ENCODE data around the gene AGPAT1. TPM values are rescaled to one million over a fixed set of nuclear protein-coding genes. Genes with fewer than 3 reads are reported as not detected.

Gene AGPAT1
- total RNA-seq, 2 experiments from 2014 or later = 13.2 to 13.3 TPM

DNA sequence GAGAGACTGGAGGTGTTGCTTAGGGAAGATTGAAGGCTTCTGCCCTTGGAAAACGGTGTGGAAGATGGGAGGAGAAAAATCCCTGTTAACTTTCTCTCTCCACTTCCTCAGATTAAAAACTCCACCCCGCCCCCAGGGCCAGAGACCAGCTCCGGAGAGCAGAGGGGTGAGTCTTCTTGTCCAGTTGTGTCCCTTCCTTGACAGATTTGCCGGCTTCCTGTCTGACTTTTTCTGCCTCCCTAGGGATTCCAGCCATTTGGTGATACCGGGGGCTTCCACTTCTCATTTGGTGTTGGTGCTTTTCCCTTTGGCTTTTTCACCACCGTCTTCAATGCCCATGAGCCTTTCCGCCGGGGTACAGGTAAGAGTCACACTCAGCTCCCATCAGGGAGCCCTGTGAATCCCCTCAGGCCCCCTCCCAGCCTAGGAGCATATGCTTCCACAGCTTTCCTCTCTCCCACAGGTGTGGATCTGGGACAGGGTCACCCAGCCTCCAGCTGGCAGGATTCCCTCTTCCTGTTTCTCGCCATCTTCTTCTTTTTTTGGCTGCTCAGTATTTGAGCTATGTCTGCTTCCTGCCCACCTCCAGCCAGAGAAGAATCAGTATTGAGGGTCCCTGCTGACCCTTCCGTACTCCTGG lies 4.0 kb upstream of the AGPAT1 start:
- Histone ChIP-seq H3K27ac (ENCODE audit: low read depth in 1 of 2, low read length in 2 of 2) (no peak overlapping the region), H3K36me3 (ENCODE audit: insufficient read depth, low read length) (peaks cover 44% of the 10 kb centered on the region), H3K4me3 (ENCODE audit: low read length) (no peak overlapping the region), H3K27me3 (ENCODE audit: control insufficient read depth in 1 of 2, insufficient read depth in 2 of 2, low read length in 2 of 2) (no peaks in the 10 kb centered on the region), H3K9me3 (ENCODE audit: control insufficient read depth in 1 of 2, insufficient read depth in 1 of 2, low read length in 2 of 2) (no peaks in the 10 kb centered on the region), H3K4me1 (ENCODE audit: insufficient read depth, low read length) (peaks cover 65% of the 10 kb centered on the region)
- H3K27ac Mint-ChIP-seq = peak overlapping the region; percentile 85
- intact Hi-C loops (cut with DNase I, micrococcal nuclease) = loop anchor here (5.0 to 10.0 kb wide), 2 partner anchors 205 to 223 kb away; partner anchors contain the start of genes DXO (in 1 of the 2), NELFE (in 1 of the 2) and SKIC2 (in 1 of the 2)
- H3K9me3 Mint-ChIP-seq = no peaks in the 10 kb centered on the region
- TF ChIP-seq, protein P1, sequence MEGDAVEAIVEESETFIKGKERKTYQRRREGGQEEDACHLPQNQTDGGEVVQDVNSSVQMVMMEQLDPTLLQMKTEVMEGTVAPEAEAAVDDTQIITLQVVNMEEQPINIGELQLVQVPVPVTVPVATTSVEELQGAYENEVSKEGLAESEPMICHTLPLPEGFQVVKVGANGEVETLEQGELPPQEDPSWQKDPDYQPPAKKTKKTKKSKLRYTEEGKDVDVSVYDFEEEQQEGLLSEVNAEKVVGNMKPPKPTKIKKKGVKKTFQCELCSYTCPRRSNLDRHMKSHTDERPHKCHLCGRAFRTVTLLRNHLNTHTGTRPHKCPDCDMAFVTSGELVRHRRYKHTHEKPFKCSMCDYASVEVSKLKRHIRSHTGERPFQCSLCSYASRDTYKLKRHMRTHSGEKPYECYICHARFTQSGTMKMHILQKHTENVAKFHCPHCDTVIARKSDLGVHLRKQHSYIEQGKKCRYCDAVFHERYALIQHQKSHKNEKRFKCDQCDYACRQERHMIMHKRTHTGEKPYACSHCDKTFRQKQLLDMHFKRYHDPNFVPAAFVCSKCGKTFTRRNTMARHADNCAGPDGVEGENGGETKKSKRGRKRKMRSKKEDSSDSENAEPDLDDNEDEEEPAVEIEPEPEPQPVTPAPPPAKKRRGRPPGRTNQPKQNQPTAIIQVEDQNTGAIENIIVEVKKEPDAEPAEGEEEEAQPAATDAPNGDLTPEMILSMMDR (IDR thresholded peaks at IDR 0.05) = no peak
- H3K4me3 Mint-ChIP-seq = peak overlapping the region; percentile 53
- ChIA-PET POLR2A (interaction anchor here (8.1 kb wide), 1 partner anchor 13 kb away, joined by 242 read pairs; the partner anchor contains the start of genes GPSM3 and PBX2), CTCF (interaction anchor here (1.2 kb wide), 1 partner anchor 16 kb away, joined by 5 read pairs; no protein-coding TSS in a partner anchor)
- peaks cover 48% of the 10 kb centered on the region for H3K4me1 Mint-ChIP-seq (ENCODE audit: low read depth)
- peaks cover 60% of the 10 kb centered on the region for H3K36me3 Mint-ChIP-seq (ENCODE audit: low read depth)
- ATAC-seq (ENCODE audit: poor library complexity) (no peak), DNase-seq (no peak)
- no peaks in the 10 kb centered on the region for H3K27me3 Mint-ChIP-seq

DNA sequence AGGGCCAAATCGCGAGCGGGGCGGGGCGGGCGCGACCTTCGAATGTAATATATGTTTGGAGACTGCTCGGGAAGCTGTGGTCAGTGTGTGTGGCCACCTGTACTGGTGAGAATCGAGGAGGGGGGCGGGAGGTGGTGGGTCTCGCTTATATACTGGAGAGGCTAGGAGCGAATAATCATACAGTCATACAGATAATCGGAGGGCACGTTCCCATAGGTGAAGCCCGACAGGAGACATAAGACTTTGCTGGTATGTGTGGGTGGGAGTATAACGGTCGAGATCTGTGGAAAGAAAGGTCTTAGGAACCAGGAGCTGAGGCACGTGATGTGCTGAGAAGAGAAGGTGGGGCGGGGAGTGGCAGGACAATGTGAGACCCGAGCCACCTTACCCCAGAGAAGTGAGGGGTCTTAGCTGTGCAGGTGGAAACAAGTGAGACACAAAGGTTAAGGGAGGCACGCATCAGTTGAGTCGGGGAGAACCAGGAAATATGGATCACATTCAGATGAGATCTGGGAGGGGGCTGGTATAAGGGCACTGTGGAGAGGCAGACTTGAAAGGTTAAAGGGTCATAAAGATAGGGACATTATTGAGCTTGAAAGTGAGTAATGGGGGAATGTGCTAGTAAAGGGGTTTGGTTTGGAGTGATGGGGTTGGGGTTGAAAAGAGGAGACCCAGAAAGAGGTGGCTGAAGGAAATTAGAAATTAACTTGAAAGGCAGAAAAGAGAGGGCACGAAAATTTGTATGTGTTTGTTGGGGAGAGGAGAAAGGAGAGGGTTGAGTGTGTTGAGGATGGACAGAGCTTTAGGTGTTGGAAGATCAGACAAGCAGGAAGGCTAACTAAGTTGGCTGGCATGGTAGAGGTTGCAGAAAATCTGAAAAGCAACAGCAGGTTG lies 2.9 kb upstream of the AGPAT1 start:
- H3K27me3 Mint-ChIP-seq = no peaks in the 10 kb centered on the region
- H3K27me3 ChIP-seq (ENCODE audit: control insufficient read depth in 1 of 2, insufficient read depth in 2 of 2, low read length in 2 of 2) = no peaks in the 10 kb centered on the region
- peak overlapping the region; percentile 91 for H3K4me3 ChIP-seq (ENCODE audit: low read length)
- ChIA-PET CTCF (interaction anchor here (1.2 to 2.8 kb wide), 2 partner anchors 17 kb away, joined by 5 to 14 read pairs; no protein-coding TSS in a partner anchor), POLR2A (interaction anchor here (1.3 to 8.1 kb wide), 2 partner anchors 14 to 793 kb away, joined by 5 to 242 read pairs; partner anchors contain the start of genes GPSM3 and PBX2)
- peaks cover 37% of the 10 kb centered on the region for H3K36me3 ChIP-seq (ENCODE audit: insufficient read depth, low read length)
- no peaks in the 10 kb centered on the region for H3K9me3 ChIP-seq (ENCODE audit: control insufficient read depth in 1 of 2, insufficient read depth in 1 of 2, low read length in 2 of 2)
- DNase-seq (no peak), ATAC-seq (ENCODE audit: poor library complexity) (no peak)
- peak overlapping the region; percentile 85 for H3K27ac Mint-ChIP-seq
- peak overlapping the region; percentile 91 for H3K4me3 Mint-ChIP-seq
- peaks cover 57% of the 10 kb centered on the region for H3K36me3 Mint-ChIP-seq (ENCODE audit: low read depth)
- TF ChIP-seq, protein P1 (IDR thresholded peaks at IDR 0.05) = no peak
- peaks cover 57% of the 10 kb centered on the region for H3K4me1 Mint-ChIP-seq (ENCODE audit: low read depth)
- peaks cover 70% of the 10 kb centered on the region for H3K4me1 ChIP-seq (ENCODE audit: insufficient read depth, low read length)
- H3K27ac ChIP-seq (ENCODE audit: low read depth in 1 of 2, low read length in 2 of 2) = peak overlapping the region; percentile 93 to 98
- intact Hi-C loops (cut with DNase I, micrococcal nuclease) = loop anchor here (1.0 to 10.0 kb wide), 5 partner anchors 12 to 221 kb away; partner anchors contain the start of genes DXO (in 1 of the 2), NELFE (in 1 of the 2), PBX2 (in 1 of the 2) and PPT2 (in 1 of the 2)
- no peaks in the 10 kb centered on the region for H3K9me3 Mint-ChIP-seq

All from CD4-positive, alpha-beta T cell (primary cell).